OCI-M2 (cell line): ENCODE data around the gene ACSS1.
"Not testable (repeated sequence)": the region's sequence is repeated elsewhere in the genome, so short reads cannot be mapped to it uniquely, and the experiment has no call there.

Experiments
- DNase-seq: peaks from one replicate; lab custom pipeline; 2025; ENCODE audit not compliant: unreplicated experiment; lab: John Stamatoyannopoulos, UW

The ACSS1 gene

GRCh38 chr20:25013478-25014380, 44.2 kb downstream of the ACSS1 start:
- DNase-seq: no peak

DNA sequence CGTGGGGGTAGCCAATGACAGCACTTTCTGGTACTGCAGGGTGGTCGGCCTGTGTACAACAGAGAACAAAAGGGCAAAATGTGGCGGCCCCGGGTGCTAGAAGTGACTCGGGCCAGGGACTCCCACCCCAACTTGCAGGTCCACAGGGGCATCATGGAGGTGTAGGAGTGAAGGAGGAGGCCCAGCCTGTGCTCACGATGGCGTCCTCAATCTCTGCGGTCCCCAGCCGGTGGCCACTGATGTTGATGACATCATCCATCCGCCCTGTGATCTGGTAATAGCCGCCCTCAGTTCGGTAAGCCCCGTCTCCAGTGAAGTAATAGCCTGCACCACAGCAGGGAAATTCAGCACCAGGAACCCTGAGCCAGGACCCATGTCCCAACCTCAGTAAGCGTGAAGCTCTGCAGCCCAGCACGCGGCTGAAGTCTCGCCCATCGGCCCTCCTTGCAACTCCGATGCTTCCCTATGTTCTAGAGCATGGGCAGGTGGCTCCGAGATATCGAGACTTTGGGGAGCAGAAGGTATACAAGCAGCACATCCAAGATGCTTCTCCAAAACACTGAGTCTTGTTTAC, 45.2 kb downstream of the ACSS1 start:
- no peak for DNase-seq

DNA sequence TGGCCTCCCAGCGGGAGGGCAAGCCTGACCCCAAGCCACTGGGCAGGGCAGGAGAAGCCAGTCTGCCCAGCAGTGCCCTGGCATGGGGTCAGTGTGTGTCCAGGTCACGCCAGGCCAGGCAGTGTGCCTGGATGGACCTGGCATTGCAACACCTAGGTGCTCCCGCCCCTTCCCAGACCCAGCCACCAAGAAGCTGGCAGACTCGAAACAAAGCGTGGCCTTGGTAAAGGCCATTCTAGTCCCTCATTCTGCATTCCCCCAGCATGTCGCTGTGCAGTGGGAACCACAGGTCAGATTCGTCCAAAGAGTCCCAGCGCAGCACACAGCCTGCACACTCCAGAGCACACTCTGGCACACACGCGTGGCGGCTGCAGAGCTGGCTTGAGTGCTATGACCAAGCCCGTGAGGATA, 46.1 kb downstream of the ACSS1 start:
- no peak for DNase-seq

DNA sequence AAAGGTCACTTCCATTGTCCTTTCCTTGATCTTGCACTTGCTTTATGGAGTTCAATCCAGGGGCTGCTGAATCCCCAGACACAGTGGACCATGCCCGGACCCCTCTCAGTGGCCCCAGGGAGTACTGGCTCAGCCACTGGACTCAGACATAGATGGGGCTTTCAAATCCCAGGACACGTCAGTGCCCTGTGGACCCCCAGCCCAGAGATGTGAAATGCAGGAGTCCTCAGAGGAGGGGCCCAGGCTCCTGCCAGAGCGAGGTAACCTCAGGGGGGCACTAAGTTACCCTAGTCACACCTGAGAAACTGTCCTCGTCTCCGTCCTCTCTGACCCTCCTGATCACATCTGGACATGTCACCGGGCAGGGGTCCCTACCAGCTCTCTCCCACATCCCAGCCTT, 46.7 kb downstream of the ACSS1 start:
- DNase-seq: no peak

DNA sequence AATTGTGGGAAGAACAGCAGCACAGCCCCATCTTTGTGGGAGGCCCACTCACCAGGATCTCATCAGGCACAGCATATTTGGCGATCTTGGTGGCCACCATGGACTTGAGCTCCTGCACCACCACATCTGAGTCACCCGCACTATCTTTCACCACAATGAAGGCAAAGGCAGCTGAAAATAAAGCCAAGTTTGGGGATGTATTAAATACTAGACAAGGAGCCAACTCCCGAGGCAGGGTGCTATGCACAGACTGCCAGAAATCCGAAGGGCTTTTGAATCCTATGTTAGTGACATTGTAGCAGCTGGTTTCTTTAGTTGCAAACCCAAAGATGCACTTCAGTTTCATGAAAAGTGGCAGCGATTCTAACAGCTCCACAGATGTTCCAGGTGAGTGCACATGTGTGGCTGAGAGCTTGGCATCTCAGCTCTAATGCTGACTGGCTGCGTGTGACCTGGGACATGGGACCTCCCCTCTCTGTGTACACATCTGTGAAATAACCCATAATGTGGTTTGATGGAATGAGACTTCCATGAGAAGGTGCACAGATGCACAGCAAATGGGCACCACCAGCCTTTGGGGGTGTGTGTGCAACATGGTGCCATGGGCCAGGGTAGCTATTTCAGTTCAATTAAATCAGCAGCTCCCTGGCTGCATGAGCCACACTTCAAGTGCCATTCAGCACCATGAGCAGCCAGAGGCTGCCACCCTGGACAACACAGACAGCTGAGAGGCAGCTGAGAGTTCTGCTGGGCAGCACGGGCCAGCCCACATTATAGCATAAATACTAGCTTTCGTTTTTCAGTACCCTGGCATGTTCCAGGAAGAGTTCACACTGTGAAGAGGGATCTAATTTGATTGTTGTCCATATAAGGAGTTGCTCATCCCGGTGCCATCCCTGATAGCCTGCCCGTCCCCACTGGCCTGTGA, 48.5 kb downstream of the ACSS1 start:
- DNase-seq: no peak

DNA sequence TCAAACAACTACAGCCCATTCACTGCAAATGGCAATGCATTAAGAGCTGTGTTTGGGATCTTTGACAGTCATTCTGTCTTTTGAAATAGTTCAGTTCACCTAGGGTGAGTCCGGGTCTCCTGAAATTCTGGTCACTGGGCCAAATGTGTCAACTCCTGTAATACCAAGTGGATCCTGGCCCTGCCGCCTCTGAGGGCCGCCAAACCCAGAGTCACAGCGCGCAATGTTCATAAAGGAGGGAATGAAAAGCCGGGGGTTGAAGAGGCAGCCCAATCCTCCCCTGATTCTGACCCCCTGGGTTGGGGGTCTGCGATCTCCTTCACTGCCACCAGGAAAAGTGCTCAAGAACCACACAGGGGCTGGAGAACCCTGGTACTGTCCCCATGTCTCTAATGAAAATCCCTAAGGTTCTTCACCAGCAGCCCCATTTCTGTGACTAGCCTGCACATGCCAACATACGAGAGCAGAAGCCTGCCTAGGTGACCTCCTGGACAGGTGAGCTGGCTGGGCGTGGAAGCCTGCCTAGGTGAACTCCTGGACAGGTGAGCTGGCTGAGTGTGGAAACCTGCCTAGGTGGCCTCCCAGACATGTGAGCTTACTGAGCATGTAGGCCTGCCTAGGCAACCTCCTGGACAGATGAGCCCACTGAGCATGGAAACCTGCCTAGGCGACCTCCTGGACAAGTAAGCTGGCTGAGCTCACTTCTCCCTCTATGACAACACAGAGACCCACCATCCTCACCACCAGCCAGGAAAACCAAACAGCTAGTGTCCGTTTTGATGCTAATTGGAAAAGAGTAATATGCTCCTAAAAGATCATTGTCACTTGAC, 49.3 kb downstream of the ACSS1 start:
- DNase-seq: no peak

- no peak for DNase-seq
These were observed 50.2 kb downstream of the ACSS1 start for GRCh38 chr20:25007491-25008305.

- DNase-seq: no peak
These were observed 51.3 kb downstream of the ACSS1 start for GRCh38 chr20:25006431-25007167.

GRCh38 chr20:25005661-25006060, 52.3 kb downstream of the ACSS1 start:
- no peak for DNase-seq

DNA sequence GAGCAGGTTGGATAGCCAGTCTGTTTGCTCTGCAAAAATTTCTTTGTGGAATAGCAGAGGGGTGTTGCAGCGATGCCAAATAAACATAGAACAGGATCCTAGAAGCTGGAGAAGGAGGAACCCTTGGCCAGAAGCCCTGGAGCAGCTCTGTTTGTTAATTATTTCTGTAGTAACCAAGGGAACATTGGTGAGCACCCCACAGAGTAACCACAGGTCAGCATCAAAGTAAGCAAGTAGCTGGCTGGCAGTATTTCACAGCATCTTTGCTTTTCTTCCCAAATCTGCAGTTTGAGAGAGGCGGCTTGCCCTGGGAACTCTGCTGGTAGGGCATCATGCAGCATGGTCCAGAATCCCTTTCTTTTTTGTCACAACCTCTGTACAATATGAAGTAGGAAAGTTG, 52.7 kb downstream of the ACSS1 start:
- DNase-seq: no peak

DNA sequence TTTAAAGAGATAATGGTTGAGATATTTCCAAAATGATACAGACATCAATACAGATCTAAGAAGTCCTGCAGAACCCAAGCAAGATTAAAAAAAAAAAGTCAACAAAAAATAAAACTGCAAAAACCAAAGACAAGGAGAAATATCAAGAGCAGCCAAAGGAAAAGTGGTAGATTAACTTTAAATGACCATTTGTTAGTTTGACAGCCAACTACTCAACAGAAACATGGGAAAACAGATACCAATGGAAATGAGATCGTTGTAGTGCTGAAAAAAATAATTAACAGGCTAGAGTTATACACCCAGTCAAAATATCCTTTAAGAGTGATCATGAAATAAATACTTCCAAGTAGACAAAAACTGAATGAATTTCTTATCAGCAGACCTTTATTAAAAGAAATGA, 54.9 kb downstream of the ACSS1 start:
- no peak for DNase-seq

DNA sequence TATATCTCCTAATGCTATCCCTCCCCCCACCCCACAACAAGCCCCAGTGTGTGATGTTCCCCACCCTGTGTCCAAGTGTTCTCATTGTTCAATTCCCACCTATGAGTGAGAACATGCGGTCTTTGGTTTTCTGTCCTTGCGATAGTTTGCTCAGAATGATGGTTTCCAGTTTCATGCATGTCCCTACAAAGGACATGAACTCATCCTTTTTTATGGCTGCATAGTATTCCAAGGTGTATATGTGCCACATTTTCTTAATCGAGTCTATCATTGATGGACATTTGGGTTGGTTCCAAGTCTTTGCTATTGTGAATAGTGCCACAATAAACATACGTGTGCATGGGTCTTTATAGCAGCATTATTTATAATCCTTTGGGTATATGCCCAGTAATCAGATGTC, 56.6 kb downstream of the ACSS1 start:
- DNase-seq: not testable (repeated sequence)

GRCh38 chr20:25000268-25000801, 57.6 kb downstream of the ACSS1 start:
- no peak for DNase-seq

GRCh38 chr20:24999568-24999967, 58.4 kb downstream of the ACSS1 start:
- no peak for DNase-seq

DNA sequence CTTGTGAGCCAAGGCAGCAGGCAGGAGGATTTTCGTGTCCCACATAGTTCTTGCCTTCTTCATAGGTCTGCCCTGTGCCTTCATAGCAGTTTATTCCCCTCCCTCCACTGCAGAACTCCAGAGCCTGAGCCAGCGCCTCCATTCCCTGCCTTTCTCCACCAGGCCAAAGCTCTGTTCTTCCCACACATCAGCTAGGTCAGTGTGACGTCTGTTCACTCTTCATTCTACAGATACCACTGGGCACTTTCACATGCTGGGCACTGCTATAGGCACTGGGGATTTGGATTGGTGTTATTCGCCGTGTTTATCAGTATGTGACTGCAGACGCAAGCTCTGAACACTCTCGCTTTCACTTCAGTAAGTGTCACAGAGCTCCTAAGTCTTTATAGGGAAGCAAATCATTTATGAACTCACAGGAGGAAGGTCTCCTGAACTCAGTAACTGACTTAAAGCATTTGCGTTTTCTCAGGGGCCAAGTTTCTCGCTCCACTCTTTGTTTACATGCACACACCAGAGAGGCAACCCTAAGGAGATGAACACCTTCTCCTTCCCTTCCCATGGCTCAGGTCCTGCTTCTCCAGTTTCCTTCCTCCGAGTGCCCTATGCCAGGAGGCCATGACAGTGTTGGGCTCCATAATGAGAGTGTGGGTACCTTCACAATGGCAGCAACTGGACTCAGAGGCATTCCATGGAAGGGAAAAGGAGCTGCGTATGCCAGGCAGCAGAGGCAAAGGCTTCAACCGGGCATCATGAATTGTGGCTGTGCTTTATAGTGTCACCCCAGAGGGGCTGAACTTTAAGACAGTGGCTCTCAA, 59.1 kb downstream of the ACSS1 start:
- DNase-seq: no peak

DNA sequence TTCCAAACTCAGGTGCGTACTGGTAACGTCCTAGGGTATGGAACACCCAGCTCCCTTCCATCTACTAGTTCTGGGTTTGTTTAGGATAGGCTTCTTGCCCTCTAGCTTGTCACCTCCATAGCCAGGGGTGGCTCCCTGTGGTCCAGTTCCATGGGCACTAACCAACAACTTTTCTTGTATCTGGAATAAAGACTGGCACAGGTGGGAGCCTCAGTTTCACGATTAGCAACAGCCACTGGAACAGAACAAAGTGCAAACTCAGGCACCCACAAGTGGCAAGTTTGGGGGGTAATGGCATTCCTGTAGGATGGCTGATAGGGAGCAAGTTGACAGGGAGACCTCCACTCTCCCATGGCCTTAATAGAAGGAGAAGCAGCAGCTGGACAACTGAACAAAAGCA, 59.8 kb downstream of the ACSS1 start:
- DNase-seq: no peak

DNA sequence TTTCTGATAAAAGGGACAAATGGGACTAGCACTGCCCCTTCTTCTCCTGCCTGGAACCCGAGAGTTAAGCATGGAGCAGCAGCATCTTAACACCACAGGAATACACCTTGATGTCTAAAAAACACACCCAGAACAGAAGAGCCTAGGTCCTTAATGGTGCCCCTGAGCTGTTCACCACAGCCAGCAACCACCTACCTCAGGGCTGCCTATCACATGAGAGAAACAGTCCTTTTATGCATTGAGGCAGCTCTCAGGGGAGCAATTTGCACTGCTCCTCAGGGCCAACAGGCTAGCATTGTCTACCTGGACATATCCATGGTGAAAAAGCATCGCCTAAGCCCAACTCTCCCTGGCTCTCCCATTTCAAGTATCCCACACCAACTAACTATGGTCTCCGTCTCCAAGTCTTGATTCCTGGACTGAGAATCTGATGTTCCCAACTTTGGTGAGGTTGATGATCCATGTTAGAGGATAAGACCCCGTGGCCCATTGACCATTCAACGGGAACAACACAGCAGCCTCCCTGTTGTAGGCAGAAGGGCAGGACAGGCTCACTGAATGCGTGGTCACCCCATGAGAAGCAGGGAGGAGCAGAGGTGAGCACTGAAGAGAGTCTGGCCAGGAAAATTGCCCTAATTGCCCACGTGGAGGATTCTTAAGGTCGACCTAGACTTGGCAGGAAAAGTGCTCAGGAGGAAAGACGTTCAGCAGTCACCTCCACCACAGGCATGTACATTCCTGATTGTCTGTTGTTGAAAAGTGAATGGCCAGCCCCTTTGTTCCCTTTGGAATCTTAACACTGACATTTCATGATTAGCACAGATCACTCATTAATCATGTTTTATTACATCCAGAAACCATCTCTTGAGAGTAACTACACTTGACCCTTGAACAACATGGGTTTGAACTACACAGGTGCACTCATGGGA, 61.2 kb downstream of the ACSS1 start:
- no peak for DNase-seq
